Cardiac muscle cell (in vitro differentiated cells and primary cell): ENCODE measurements around the gene RNU5D-1. TPM values are rescaled to one million over a fixed set of nuclear protein-coding genes. Genes with fewer than 3 reads are reported as not detected.

ENCODE experiments used
- DNase-seq, 2 donors: peaks; one replicate each; pipeline versions ENCODE4 v3.0.0 to v3.0.0-alpha.2; 2010 to 2017; ENCODE audit warnings: low read depth in 1 of 2, low spot score in 1 of 2
- H3K27ac ChIP-seq: fragments of 200-600 bp; sonication (generic); 2 replicates; pipeline ENCODE4 v1.5.1; 2016
- H3K27me3 ChIP-seq: fragments of 200-600 bp; sonication (generic); 2 replicates; pipeline ENCODE4 v1.6.0; 2016; ENCODE audit warnings: control low read depth
- H3K36me3 ChIP-seq: fragments of 200-600 bp; sonication (generic); 2 replicates; pipeline ENCODE4 v1.5.1; 2016; ENCODE audit warnings: control low read depth
- H3K4me1 ChIP-seq: fragments of 200-600 bp; sonication (generic); 2 replicates; pipeline ENCODE4 v1.8.1; 2017; ENCODE audit warnings: low read depth, mild to moderate bottlenecking, mixed run types
- H3K4me3 ChIP-seq: fragments of 200-600 bp; sonication (generic); 2 replicates; pipeline ENCODE4 v1.5.1; 2016; ENCODE audit warnings: mild to moderate bottlenecking
- H3K9me3 ChIP-seq: fragments of 200-600 bp; sonication (generic); 2 replicates; pipeline ENCODE4 v1.5.1; 2017; ENCODE audit warnings: low read depth, mild to moderate bottlenecking, control low read depth
- CTCF ChIP-seq: IDR thresholded peaks from 2 replicates; pipeline ENCODE4 v1.5.1; 2012; ENCODE audit warnings: low read depth, mild to moderate bottlenecking, low read length
- polyA plus RNA-seq: library from polyadenylated mRNA; unstranded; fragments of >200 nt; fragmentation: Nextera tagmentation; extraction: Ambion mirVana; gene quantifications from 2 replicates; pipeline ENCODE4 v1.2.1, GENCODE V29; 2016
- total RNA-seq: library from RNA; depleted of rRNA; stranded (reverse); fragments of >200 nt; gene quantifications from 2 replicates; pipeline ENCODE4 v1.2.3, GENCODE V29; 2016

RNU5D-1 gene
- total and polyA plus RNA-seq, 2 experiments from 2014 or later = not detected

- DNase-seq = no peak
- no peaks in the 10 kb centered on the region for H3K4me1 ChIP-seq
- H3K27ac ChIP-seq = no peak overlapping the region
- H3K36me3 ChIP-seq = no peaks in the 10 kb centered on the region
- H3K27me3 ChIP-seq = no peaks in the 10 kb centered on the region
- H3K4me3 ChIP-seq = no peak overlapping the region
- no peak for TF ChIP-seq CTCF
- no peaks in the 10 kb centered on the region for H3K9me3 ChIP-seq
These were observed 12.9 kb downstream of the RNU5D-1 start for GRCh38 chr1:44718091-44718490.

GRCh38 chr1:44717653-44718052 lies 13.3 kb downstream of the RNU5D-1 start:
- Histone ChIP-seq H3K27me3 (no peaks in the 10 kb centered on the region), H3K27ac (no peak overlapping the region), H3K36me3 (no peaks in the 10 kb centered on the region), H3K4me1 (no peaks in the 10 kb centered on the region), H3K9me3 (no peaks in the 10 kb centered on the region), H3K4me3 (no peak overlapping the region)
- no peak for DNase-seq
- TF ChIP-seq CTCF = no peak

- H3K4me3 ChIP-seq = no peak overlapping the region
- no peaks in the 10 kb centered on the region for H3K27me3 ChIP-seq
- no peak for TF ChIP-seq CTCF
- no peak overlapping the region for H3K27ac ChIP-seq
- no peaks in the 10 kb centered on the region for H3K4me1 ChIP-seq
- no peak for DNase-seq
- no peaks in the 10 kb centered on the region for H3K36me3 ChIP-seq
- no peaks in the 10 kb centered on the region for H3K9me3 ChIP-seq
These were observed 13.8 kb downstream of the RNU5D-1 start for GRCh38 chr1:44717156-44717555.

- H3K4me1 ChIP-seq = no peaks in the 10 kb centered on the region
- H3K4me3 ChIP-seq = no peak overlapping the region
- H3K9me3 ChIP-seq = no peaks in the 10 kb centered on the region
- H3K36me3 ChIP-seq = no peaks in the 10 kb centered on the region
- no peak overlapping the region for H3K27ac ChIP-seq
- peak; percentile 74 to 87 for DNase-seq
- TF ChIP-seq CTCF = peak; percentile 94
- H3K27me3 ChIP-seq = no peaks in the 10 kb centered on the region
These were observed 15.9 kb downstream of the RNU5D-1 start for GRCh38 chr1:44714944-44715571.

- no peak for DNase-seq
- H3K36me3 ChIP-seq = no peaks in the 10 kb centered on the region
- no peak overlapping the region for H3K27ac ChIP-seq
- no peaks in the 10 kb centered on the region for H3K9me3 ChIP-seq
- no peaks in the 10 kb centered on the region for H3K4me1 ChIP-seq
- H3K4me3 ChIP-seq = no peak overlapping the region
- no peak for TF ChIP-seq CTCF
- H3K27me3 ChIP-seq = no peaks in the 10 kb centered on the region
These were observed 16.4 kb downstream of the RNU5D-1 start for GRCh38 chr1:44714532-44714931.
